ENCODE measurements around the gene EXOC3.

The EXOC3 gene

DNA sequence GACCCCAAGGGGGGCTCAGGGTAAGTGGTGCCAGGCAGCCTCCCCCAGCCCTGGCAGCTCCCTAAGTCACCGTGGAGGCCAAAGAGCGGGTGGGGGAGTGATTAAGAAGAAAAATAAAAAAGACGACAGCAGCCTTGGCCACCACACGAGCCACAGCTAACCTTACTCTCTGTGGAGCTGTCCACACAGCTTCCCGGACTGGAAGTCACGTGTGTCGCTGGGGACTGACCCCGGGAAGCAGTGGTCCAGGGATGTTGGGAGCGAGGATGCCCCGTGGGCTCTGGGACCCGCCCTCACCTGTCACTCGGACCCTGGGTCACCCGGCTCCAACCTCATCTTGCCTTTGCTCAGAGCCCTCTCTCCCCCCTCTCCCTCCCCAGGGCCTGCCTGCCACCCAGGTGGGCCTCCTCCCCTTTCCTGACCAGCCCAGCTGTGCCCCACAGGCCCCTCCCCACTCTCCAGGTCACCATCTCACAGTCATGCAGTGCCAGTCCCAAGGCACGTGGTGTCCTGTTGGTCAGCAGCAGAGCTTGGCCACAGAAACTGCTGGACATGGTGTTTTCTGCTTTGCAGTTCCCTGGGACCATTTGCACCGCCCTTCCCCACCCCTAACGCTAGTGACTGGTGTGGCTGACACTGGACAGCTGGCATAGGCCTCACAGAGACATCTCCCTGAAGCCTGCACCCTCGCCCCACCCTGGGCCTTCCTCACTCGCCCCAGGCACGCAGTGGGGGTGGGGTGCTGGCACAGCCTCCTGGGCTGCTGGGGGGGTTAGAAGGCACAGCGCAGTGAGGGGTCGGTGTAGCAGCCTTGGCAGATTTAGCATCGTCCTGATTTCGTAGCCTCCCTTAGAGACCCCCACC, 9.8 kb upstream of the EXOC3 start:
- no peaks in the 10 kb centered on the region for H4K20me1 ChIP-seq (ENCODE audit: insufficient read depth, low read length)
- H3K4me3 ChIP-seq (ENCODE audit: low read length): no peak overlapping the region
- H3K27me3 ChIP-seq (ENCODE audit: low read depth, low read length): no peaks in the 10 kb centered on the region
- H3K79me2 ChIP-seq (ENCODE audit: low read length): no peaks in the 10 kb centered on the region
- no peaks in the 10 kb centered on the region for H3K9me3 ChIP-seq (ENCODE audit: insufficient read depth, low read length)
- no peak overlapping the region for H3K4me2 ChIP-seq (ENCODE audit: low read length)
- H3K9ac ChIP-seq (ENCODE audit: low read length): no peak overlapping the region
- H2AFZ ChIP-seq (ENCODE audit: low read depth, low read length): no peak overlapping the region
- no peaks in the 10 kb centered on the region for H3K36me3 ChIP-seq (replicated peaks; ENCODE audit: low read depth, low read length)
- H3K4me1 ChIP-seq (ENCODE audit: low read length): no peaks in the 10 kb centered on the region; the same call in 1 of the 2 replicates
- TF ChIP-seq, protein P1, sequence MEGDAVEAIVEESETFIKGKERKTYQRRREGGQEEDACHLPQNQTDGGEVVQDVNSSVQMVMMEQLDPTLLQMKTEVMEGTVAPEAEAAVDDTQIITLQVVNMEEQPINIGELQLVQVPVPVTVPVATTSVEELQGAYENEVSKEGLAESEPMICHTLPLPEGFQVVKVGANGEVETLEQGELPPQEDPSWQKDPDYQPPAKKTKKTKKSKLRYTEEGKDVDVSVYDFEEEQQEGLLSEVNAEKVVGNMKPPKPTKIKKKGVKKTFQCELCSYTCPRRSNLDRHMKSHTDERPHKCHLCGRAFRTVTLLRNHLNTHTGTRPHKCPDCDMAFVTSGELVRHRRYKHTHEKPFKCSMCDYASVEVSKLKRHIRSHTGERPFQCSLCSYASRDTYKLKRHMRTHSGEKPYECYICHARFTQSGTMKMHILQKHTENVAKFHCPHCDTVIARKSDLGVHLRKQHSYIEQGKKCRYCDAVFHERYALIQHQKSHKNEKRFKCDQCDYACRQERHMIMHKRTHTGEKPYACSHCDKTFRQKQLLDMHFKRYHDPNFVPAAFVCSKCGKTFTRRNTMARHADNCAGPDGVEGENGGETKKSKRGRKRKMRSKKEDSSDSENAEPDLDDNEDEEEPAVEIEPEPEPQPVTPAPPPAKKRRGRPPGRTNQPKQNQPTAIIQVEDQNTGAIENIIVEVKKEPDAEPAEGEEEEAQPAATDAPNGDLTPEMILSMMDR (IDR thresholded peaks at IDR 0.05; ENCODE audit: low read depth, low read length): no peak
- TF ChIP-seq EZH2phosphoT487 (IDR thresholded peaks at IDR 0.05; ENCODE audit: low read depth): no peak
- H3K27ac ChIP-seq (ENCODE audit: low read length): no peak overlapping the region

GRCh38 chr5:433836-434235, 9.1 kb upstream of the EXOC3 start:
- H3K27me3 ChIP-seq (ENCODE audit: low read depth, low read length): no peaks in the 10 kb centered on the region
- no peak overlapping the region for H3K4me2 ChIP-seq (ENCODE audit: low read length)
- no peaks in the 10 kb centered on the region for H3K9me3 ChIP-seq (ENCODE audit: insufficient read depth, low read length)
- no peak overlapping the region for H3K9ac ChIP-seq (ENCODE audit: low read length)
- H3K27ac ChIP-seq (ENCODE audit: low read length): no peak overlapping the region
- no peak overlapping the region for H3K4me3 ChIP-seq (ENCODE audit: low read length)
- no peak for TF ChIP-seq EZH2phosphoT487 (IDR thresholded peaks at IDR 0.05; ENCODE audit: low read depth)
- TF ChIP-seq, protein P1 (IDR thresholded peaks at IDR 0.05; ENCODE audit: low read depth, low read length): no peak
- no peaks in the 10 kb centered on the region; the same call in 1 of the 2 replicates for H3K4me1 ChIP-seq (ENCODE audit: low read length)
- no peaks in the 10 kb centered on the region for H3K79me2 ChIP-seq (ENCODE audit: low read length)
- no peaks in the 10 kb centered on the region for H4K20me1 ChIP-seq (ENCODE audit: insufficient read depth, low read length)
- no peak overlapping the region for H2AFZ ChIP-seq (ENCODE audit: low read depth, low read length)
- H3K36me3 ChIP-seq (replicated peaks; ENCODE audit: low read depth, low read length): no peaks in the 10 kb centered on the region

DNA sequence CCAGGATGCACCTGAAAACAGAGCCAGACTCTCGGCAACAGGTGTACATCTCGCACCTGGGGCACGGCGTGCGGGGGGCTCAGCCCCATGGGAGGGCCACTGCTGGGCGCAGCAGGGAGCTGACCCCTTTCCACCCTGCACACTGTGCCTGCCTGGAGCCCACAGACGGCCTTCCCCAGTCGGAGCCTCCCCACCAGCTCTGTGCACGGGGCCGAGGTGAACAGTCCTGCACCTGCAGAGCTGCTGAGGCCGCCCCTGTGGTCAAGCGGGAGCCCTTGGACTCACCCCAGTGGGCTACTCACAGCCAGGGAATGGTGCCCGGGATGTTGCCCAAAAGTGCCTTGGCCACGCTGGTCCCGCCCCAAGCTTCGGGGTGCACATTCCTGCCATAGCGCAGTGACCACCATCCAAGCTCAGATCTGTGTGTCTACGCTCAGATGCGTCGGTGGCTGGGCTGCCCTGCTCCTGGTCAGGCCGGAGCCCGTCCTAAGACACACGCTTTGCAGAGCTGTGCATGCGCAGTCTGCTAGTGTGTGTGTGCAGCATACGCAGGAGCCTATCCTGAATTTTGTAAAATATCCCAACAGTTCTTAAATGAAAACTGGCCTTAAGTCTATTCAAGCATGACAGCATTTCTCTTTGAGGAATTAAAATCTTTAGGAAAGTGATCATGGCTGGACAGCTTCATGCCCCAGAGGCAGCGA, 8.4 kb upstream of the EXOC3 start:
- Histone ChIP-seq H3K4me3 (ENCODE audit: low read length) (no peak overlapping the region), H3K27ac (ENCODE audit: low read length) (no peak overlapping the region), H3K9ac (ENCODE audit: low read length) (no peak overlapping the region), H3K4me2 (ENCODE audit: low read length) (no peak overlapping the region), H3K4me1 (ENCODE audit: low read length) (no peaks in the 10 kb centered on the region; the same call in 1 of the 2 replicates), H3K79me2 (ENCODE audit: low read length) (no peaks in the 10 kb centered on the region), H4K20me1 (ENCODE audit: insufficient read depth, low read length) (no peaks in the 10 kb centered on the region), H3K36me3 (replicated peaks; ENCODE audit: low read depth, low read length) (no peaks in the 10 kb centered on the region), H3K9me3 (ENCODE audit: insufficient read depth, low read length) (no peaks in the 10 kb centered on the region), H2AFZ (ENCODE audit: low read depth, low read length) (no peak overlapping the region), H3K27me3 (ENCODE audit: low read depth, low read length) (no peaks in the 10 kb centered on the region)
- TF ChIP-seq EZH2phosphoT487 (IDR thresholded peaks at IDR 0.05; ENCODE audit: low read depth): no peak
- TF ChIP-seq, protein P1 (IDR thresholded peaks at IDR 0.05; ENCODE audit: low read depth, low read length): no peak

DNA sequence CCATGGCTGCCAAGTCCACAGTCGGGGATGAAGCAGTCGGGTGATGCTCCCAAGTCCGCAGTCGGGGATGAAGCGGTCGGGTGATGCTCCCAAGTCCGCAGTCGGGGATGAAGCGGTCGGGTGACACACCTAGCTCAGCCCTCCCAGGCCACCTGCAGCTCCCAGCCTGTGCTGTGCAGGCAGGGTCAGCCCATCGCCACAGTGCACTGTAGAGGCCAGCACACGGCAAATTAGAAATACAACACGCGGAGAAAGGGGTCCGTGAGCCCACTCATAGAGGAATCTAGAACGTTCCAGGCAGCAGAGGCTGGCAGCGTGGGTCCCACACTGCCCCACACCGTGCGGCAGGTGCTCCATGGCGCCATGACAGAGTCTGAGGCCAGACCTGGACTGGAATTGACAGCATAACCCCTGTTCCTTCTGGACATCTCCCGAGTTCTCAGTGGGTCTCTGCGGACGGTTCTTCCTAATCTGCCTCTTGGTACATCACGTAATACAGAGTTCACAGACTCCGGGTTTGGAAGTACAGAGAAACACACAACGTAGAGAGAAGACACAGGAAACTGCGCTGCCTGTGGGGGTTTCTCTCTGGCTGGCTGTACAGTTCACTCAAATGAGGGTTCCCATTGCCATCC, 7.7 kb upstream of the EXOC3 start:
- no peaks in the 10 kb centered on the region for H3K27me3 ChIP-seq (ENCODE audit: low read depth, low read length)
- H3K27ac ChIP-seq (ENCODE audit: low read length): no peak overlapping the region
- H3K9ac ChIP-seq (ENCODE audit: low read length): no peak overlapping the region
- H3K4me2 ChIP-seq (ENCODE audit: low read length): no peak overlapping the region
- no peak overlapping the region for H3K4me3 ChIP-seq (ENCODE audit: low read length)
- H3K36me3 ChIP-seq (replicated peaks; ENCODE audit: low read depth, low read length): no peaks in the 10 kb centered on the region
- H3K4me1 ChIP-seq (ENCODE audit: low read length): peaks cover 2% of the 10 kb centered on the region
- H4K20me1 ChIP-seq (ENCODE audit: insufficient read depth, low read length): no peaks in the 10 kb centered on the region
- H3K9me3 ChIP-seq (ENCODE audit: insufficient read depth, low read length): no peaks in the 10 kb centered on the region
- H2AFZ ChIP-seq (ENCODE audit: low read depth, low read length): no peak overlapping the region
- TF ChIP-seq, protein P1 (IDR thresholded peaks at IDR 0.05; ENCODE audit: low read depth, low read length): no peak
- TF ChIP-seq EZH2phosphoT487 (IDR thresholded peaks at IDR 0.05; ENCODE audit: low read depth): no peak
- H3K79me2 ChIP-seq (ENCODE audit: low read length): no peaks in the 10 kb centered on the region
